T-helper 1 cell treated with Interleukin-12 subunit alpha and Interleukin-12 subunit beta and Interleukin-4 antibody, amounts not matched to agents 30 ng/mL and 1 ng/mL, for 36 hours (primary cell): ENCODE data around the gene COL3A1. TPM values are rescaled to one million over a fixed set of nuclear protein-coding genes. Genes with fewer than 3 reads are reported as not detected.

Source experiments
- intact Hi-C: fragments of 100-400 bp; cut with micrococcal nuclease; formaldehyde crosslinking; loops from one replicate; pipeline ENCODE4 v1.15.1; 2024
- total RNA-seq: library from RNA; stranded (reverse); gene quantifications from 2 replicates; pipeline ENCODE4 v1.2.3, GENCODE V29; 2022

Gene COL3A1
- not detected in 2 replicates for total RNA-seq

GRCh38 chr2:188974164-188974563 is at the start of gene COL3A1:
Gene COL3A1, plus strand, starts transcription at chr2:188974373. Its CDS starts 117 bp downstream, at chr2:188974490.
- intact Hi-C loops: no loop called here

GRCh38 chr2:188928643-188929042 is 45.5 kb upstream of the COL3A1 start:
- intact Hi-C loops: no loop called here

- intact Hi-C loops: no loop called here
Measured at GRCh38 chr2:188931361-188931760, 42.8 kb upstream of the COL3A1 start.

GRCh38 chr2:188937228-188938220 is 36.6 kb upstream of the COL3A1 start:
- intact Hi-C loops: no loop called here

GRCh38 chr2:188940171-188940570 is 34.0 kb upstream of the COL3A1 start:
- intact Hi-C loops: no loop called here

- intact Hi-C loops: no loop called here
Measured at GRCh38 chr2:188944442-188944841, 29.7 kb upstream of the COL3A1 start.

GRCh38 chr2:188949046-188949818 is 24.9 kb upstream of the COL3A1 start:
- intact Hi-C loops: no loop called here

GRCh38 chr2:188952901-188953300 is 21.3 kb upstream of the COL3A1 start:
- intact Hi-C loops: no loop called here

GRCh38 chr2:188956290-188956689 is 17.9 kb upstream of the COL3A1 start:
- intact Hi-C loops: no loop called here

GRCh38 chr2:188956961-188957360 is 17.2 kb upstream of the COL3A1 start:
- intact Hi-C loops: no loop called here

- intact Hi-C loops: no loop called here
Measured at GRCh38 chr2:188957646-188958045, 16.5 kb upstream of the COL3A1 start.

GRCh38 chr2:188963741-188964140 is 10.4 kb upstream of the COL3A1 start:
- intact Hi-C loops: no loop called here

GRCh38 chr2:188964976-188965546 is 9.1 kb upstream of the COL3A1 start:
- intact Hi-C loops: no loop called here

GRCh38 chr2:188965563-188965962 is 8.6 kb upstream of the COL3A1 start:
- intact Hi-C loops: no loop called here

GRCh38 chr2:188966079-188966571 is 8.0 kb upstream of the COL3A1 start:
- intact Hi-C loops: no loop called here

- intact Hi-C loops: no loop called here
Measured at GRCh38 chr2:188966728-188967440, 7.3 kb upstream of the COL3A1 start.

- intact Hi-C loops: no loop called here
Measured at GRCh38 chr2:188969236-188969635, 4.9 kb upstream of the COL3A1 start.

- intact Hi-C loops: no loop called here
Measured at GRCh38 chr2:188969651-188970050, 4.5 kb upstream of the COL3A1 start.

GRCh38 chr2:188970211-188970610 is 4.0 kb upstream of the COL3A1 start:
- intact Hi-C loops: no loop called here

- intact Hi-C loops: no loop called here
Measured at GRCh38 chr2:188971432-188971861, 2.7 kb upstream of the COL3A1 start.

- intact Hi-C loops: no loop called here
Measured at GRCh38 chr2:188973641-188974040, 532 bp upstream of the COL3A1 start.
